ENCODE results near the gene CGRRF1. TPM values are rescaled to one million over a fixed set of nuclear protein-coding genes. Genes with fewer than 3 reads are reported as not detected.

The CGRRF1 gene
- total and polyA plus RNA-seq, 2 of the 13 experiments (the other 11 are each of a cell fraction or from before 2014, with no cell fraction given) = 16.8 to 18.2 TPM

- TF ChIP-seq HNF1A (IDR thresholded peaks at IDR 0.05; ENCODE audit: low read depth) = no peak
- TF ChIP-seq HNF1A (CRISPR knock-in tag; IDR thresholded peaks at IDR 0.05; ENCODE audit: borderline replicate concordance) = no peak
- TF ChIP-seq ZNF768 (CRISPR knock-in tag; IDR thresholded peaks at IDR 0.05) = no peak
- TF ChIP-seq ZNF644 (CRISPR knock-in tag; IDR thresholded peaks at IDR 0.05; ENCODE audit: low read depth) = no peak
- TF ChIP-seq ZNF816 (CRISPR knock-in tag; IDR thresholded peaks at IDR 0.05; ENCODE audit: borderline replicate concordance) = no peak
- TF ChIP-seq SALL1 (CRISPR knock-in tag; IDR thresholded peaks at IDR 0.05) = no peak
- TF ChIP-seq KDM5A (IDR thresholded peaks at IDR 0.05; ENCODE audit: borderline replicate concordance, low read length) = no peak
- no peak for TF ChIP-seq DZIP1 (CRISPR knock-in tag; IDR thresholded peaks at IDR 0.05)
- TF ChIP-seq BHLHE40 (IDR thresholded peaks at IDR 0.05; ENCODE audit: low read length) = no peak
Measured at GRCh38 chr14:54481695-54482094, 28.0 kb upstream of the CGRRF1 start (continued).

All from HepG2 (cell line).